ENCODE data around the gene CCNY.

Gene CCNY

DNA sequence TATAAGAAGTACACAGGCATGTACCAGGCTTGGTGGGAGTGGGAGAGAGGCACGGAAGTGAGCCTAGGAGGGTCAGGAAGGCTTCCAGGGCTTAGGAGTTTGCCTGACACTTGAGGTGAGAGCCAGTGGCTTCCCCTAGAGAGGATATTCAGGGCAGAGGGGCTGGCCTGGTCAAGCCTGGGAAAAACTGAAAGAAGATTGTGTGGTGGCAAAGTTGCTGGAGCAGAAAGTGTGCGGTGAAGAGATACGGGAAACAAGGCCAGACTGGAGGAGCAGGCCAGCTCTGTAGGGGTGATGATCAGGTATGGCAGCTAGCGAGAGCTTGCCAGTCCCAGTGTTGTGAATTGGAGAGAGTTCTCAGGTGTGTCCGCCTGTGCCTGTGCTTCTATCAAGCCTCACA is 129.9 kb downstream of the CCNY start:
- in situ Hi-C loops (cut with HindIII; ENCODE audit: low sequenced_read_pairs), result no loop called here
- DNase-seq (ENCODE audit: low read depth), result no peak
- H3K4me3 ChIP-seq (ENCODE audit: low read depth, low read length), result no peak overlapping the region
- no peak for TF ChIP-seq CTCF (IDR thresholded peaks at IDR 0.05; ENCODE audit: low read depth, low read length, missing control alignments)

DNA sequence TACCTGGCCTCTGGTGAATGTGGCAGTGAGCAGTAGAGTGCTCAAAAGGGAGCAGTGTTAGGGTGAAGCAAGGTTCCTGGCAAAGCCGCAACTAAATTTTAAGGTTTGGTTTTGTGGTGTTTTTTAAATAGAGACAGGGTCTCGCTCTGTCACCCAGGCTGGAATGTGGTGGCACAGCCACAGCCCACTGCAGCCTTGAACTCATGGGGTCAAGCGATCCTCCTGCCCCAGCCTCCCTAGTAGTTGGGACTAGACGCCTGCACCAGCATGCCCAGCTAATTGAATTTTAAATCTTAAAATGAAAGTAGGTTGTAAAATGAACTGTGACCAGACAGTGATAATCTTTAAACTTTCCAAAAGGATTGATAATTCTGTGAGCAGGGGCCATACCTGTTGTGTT is 130.4 kb downstream of the CCNY start:
- DNase-seq (ENCODE audit: low read depth), result no peak
- TF ChIP-seq CTCF (IDR thresholded peaks at IDR 0.05; ENCODE audit: low read depth, low read length, missing control alignments), result no peak
- in situ Hi-C loops (cut with HindIII; ENCODE audit: low sequenced_read_pairs), result no loop called here
- no peak overlapping the region for H3K4me3 ChIP-seq (ENCODE audit: low read depth, low read length)

DNA sequence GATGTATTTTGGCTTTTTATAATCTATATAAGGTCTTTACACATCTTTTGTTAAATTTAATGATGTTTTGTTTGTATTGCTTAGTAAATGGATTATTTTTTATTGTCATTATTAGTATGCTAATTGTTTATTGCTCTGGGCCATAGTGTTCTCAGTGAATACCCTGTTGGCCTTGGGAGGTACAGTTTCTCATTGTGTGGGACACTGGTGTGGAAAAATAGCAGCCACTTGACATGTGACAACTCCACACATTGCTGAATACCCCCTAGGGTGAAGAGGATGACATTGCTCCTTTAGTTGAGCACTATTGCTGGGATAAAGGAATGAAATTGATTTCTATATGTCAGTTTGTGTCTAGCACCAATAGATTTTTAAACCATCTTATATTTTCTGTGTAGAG is 130.9 kb downstream of the CCNY start:
- DNase-seq (ENCODE audit: low read depth), result no peak
- no peak for TF ChIP-seq CTCF (IDR thresholded peaks at IDR 0.05; ENCODE audit: low read depth, low read length, missing control alignments)
- H3K4me3 ChIP-seq (ENCODE audit: low read depth, low read length), result no peak overlapping the region
- in situ Hi-C loops (cut with HindIII; ENCODE audit: low sequenced_read_pairs), result no loop called here

- TF ChIP-seq CTCF (IDR thresholded peaks at IDR 0.05; ENCODE audit: low read depth, low read length, missing control alignments), result no peak
- H3K4me3 ChIP-seq (ENCODE audit: low read depth, low read length), result no peak overlapping the region
- no peak for DNase-seq (ENCODE audit: low read depth)
- in situ Hi-C loops (cut with HindIII; ENCODE audit: low sequenced_read_pairs), result no loop called here
These were observed 134.1 kb downstream of the CCNY start for GRCh38 chr10:35470248-35470924.

DNA sequence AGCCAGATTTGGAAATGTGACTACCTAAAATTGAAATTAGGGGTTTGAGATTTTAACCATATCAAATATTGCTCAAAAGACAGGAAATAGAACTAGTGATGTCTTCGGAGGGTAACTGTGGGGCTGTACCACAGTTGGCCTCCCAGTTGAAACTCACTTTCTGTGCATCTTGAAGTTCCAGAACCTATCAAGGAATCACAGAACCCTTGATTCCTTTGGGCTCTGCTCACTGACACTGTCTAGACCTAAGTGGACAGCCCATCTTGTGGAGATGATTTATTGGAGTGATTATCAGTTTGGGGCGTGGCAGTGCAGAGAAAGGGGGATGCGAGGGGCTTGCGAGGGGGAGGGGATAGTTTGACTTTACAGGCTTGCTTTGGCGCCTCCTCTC is 134.6 kb downstream of the CCNY start:
- in situ Hi-C loops (cut with HindIII; ENCODE audit: low sequenced_read_pairs), result no loop called here
- H3K4me3 ChIP-seq (ENCODE audit: low read depth, low read length), result no peak overlapping the region
- TF ChIP-seq CTCF (IDR thresholded peaks at IDR 0.05; ENCODE audit: low read depth, low read length, missing control alignments), result no peak
- no peak for DNase-seq (ENCODE audit: low read depth)

DNA sequence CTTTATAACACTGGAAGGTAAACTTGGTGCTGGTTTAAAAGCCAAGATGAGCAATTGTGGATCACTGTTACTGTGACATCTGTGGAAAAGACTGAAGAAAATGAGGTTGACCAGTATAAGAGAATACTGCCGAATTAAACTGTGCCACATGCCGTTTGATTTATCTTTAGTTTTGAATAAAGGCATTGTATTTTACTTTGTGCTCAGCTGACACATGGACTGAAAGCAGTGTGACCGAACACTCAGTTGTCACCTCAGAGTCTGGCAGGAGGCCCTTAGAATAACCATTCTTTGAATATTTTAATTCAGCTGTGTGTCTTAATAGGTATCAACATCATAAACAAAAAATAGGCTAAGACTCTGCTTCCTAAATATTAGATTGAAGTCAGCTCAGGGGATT is 135.1 kb downstream of the CCNY start:
- no peak for DNase-seq (ENCODE audit: low read depth)
- no peak for TF ChIP-seq CTCF (IDR thresholded peaks at IDR 0.05; ENCODE audit: low read depth, low read length, missing control alignments)
- no peak overlapping the region for H3K4me3 ChIP-seq (ENCODE audit: low read depth, low read length)
- in situ Hi-C loops (cut with HindIII; ENCODE audit: low sequenced_read_pairs), result no loop called here
